ENCODE results near the gene PLEKHA8.

PLEKHA8 gene

DNA sequence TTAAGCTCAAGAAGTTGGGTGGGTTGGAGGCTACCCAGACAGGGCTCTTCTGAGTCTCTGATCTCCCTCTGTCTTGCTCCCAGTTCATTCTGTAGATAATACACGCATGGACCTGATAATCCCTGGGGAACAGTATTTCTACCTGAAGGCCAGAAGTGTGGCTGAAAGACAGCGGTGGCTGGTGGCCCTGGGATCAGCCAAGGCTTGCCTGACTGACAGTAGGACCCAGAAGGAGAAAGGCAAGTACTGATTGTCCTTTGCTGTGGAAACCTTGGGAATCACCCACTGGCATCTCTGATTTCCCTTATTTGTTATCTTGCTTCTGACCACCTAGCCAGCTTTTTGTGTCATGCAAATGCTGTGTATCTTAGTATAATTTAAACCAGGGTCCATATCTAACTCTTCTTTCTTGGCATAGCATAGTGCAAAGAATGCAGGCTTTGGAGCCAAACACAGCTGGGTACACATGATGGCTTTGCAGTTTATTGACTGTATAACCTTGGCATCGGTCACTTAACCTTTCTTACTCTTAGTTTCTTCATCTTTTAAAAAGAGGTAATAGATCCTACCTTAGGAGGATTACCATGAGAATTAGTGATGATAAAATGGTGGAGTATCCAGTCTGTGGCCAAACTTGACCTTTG, 18.0 kb downstream of the PLEKHA8 start:
- H3K27me3 ChIP-seq (ENCODE audit: control insufficient read depth, low read length) = no peaks in the 10 kb centered on the region
- no peaks in the 10 kb centered on the region for H3K9me2 ChIP-seq (replicated peaks; ENCODE audit: control insufficient read depth, low read length)
- H3K9me3 ChIP-seq (ENCODE audit: control insufficient read depth, insufficient read depth, low read length) = 0 out of 2 replicates have a peak, but pooled peaks cover 3% of the 10 kb centered on the region
- TF ChIP-seq EZH2phosphoT487 (IDR thresholded peaks at IDR 0.05; ENCODE audit: borderline replicate concordance, low read length) = no peak
- no peak overlapping the region for H3K4me3 ChIP-seq (ENCODE audit: low read length)
- peaks cover 11% of the 10 kb centered on the region for H3K79me2 ChIP-seq (ENCODE audit: control insufficient read depth, low read length)
- no peaks in the 10 kb centered on the region for H3F3A ChIP-seq (ENCODE audit: control insufficient read depth, insufficient read depth)
- peaks cover 29% of the 10 kb centered on the region for H3K36me3 ChIP-seq (ENCODE audit: control insufficient read depth, low read length)
- H3K27ac ChIP-seq (ENCODE audit: low read depth, low read length) = no peak overlapping the region
- H3K4me1 ChIP-seq (ENCODE audit: control insufficient read depth, low read length) = no peaks in the 10 kb centered on the region
- H4K20me1 ChIP-seq (ENCODE audit: control insufficient read depth, insufficient read depth, low read depth, low read length) = no peaks in the 10 kb centered on the region
- no peak overlapping the region for H3K4me2 ChIP-seq (ENCODE audit: low read length)

DNA sequence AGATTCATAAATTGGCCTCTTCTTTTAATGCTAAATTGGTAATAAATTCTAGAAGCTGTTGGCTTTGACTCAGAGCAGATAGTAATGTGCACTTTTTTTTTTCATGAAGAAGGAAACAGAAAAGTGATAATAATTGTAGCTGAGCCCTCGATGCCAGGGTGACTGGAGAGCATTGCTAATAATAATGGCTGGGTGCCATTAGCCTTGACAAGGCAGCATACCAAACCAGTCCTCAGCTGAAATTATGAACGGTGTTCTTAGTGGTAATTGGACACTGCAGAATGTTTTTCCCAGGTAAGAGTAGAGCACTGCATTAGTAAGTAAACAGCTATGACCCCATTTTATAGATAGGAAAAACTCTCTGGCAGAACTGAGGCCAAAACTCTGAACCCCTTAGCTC, 18.9 kb downstream of the PLEKHA8 start:
- peaks cover 5% of the 10 kb centered on the region for H3K79me2 ChIP-seq (ENCODE audit: control insufficient read depth, low read length)
- H3K9me3 ChIP-seq (ENCODE audit: control insufficient read depth, insufficient read depth, low read length) = 0 out of 2 replicates have a peak, but pooled peaks cover under 1% of the 10 kb centered on the region
- no peaks in the 10 kb centered on the region for H3K4me1 ChIP-seq (ENCODE audit: control insufficient read depth, low read length)
- no peaks in the 10 kb centered on the region for H3K27me3 ChIP-seq (ENCODE audit: control insufficient read depth, low read length)
- H3K4me3 ChIP-seq (ENCODE audit: low read length) = no peak overlapping the region
- H3K4me2 ChIP-seq (ENCODE audit: low read length) = no peak overlapping the region
- peaks cover 29% of the 10 kb centered on the region for H3K36me3 ChIP-seq (ENCODE audit: control insufficient read depth, low read length)
- TF ChIP-seq EZH2phosphoT487 (IDR thresholded peaks at IDR 0.05; ENCODE audit: borderline replicate concordance, low read length) = no peak
- no peak for TF ChIP-seq CTCF (IDR thresholded peaks at IDR 0.05; ENCODE audit: low read depth, low read length, poor library complexity, severe bottlenecking)
- H3K9me2 ChIP-seq (replicated peaks; ENCODE audit: control insufficient read depth, low read length) = no peaks in the 10 kb centered on the region
- no peak overlapping the region for H3K27ac ChIP-seq (ENCODE audit: low read depth, low read length)
- H4K20me1 ChIP-seq (ENCODE audit: control insufficient read depth, insufficient read depth, low read depth, low read length) = no peaks in the 10 kb centered on the region
- no peaks in the 10 kb centered on the region for H3F3A ChIP-seq (ENCODE audit: control insufficient read depth, insufficient read depth)

GRCh38 chr7:30048582-30048981, 20.4 kb downstream of the PLEKHA8 start:
- no peak overlapping the region for H3K4me3 ChIP-seq (ENCODE audit: low read length)
- H3K4me2 ChIP-seq (ENCODE audit: low read length) = no peak overlapping the region
- H3K4me1 ChIP-seq (ENCODE audit: control insufficient read depth, low read length) = no peaks in the 10 kb centered on the region
- no peaks in the 10 kb centered on the region for H4K20me1 ChIP-seq (ENCODE audit: control insufficient read depth, insufficient read depth, low read depth, low read length)
- H3K9me3 ChIP-seq (ENCODE audit: control insufficient read depth, insufficient read depth, low read length) = no peaks in the 10 kb centered on the region
- H3K27me3 ChIP-seq (ENCODE audit: control insufficient read depth, low read length) = no peaks in the 10 kb centered on the region
- H3K9me2 ChIP-seq (replicated peaks; ENCODE audit: control insufficient read depth, low read length) = no peaks in the 10 kb centered on the region
- no peaks in the 10 kb centered on the region for H3K79me2 ChIP-seq (ENCODE audit: control insufficient read depth, low read length)
- H3K27ac ChIP-seq (ENCODE audit: low read depth, low read length) = no peak overlapping the region
- no peak for TF ChIP-seq EZH2phosphoT487 (IDR thresholded peaks at IDR 0.05; ENCODE audit: borderline replicate concordance, low read length)
- TF ChIP-seq CTCF (IDR thresholded peaks at IDR 0.05; ENCODE audit: low read depth, low read length, poor library complexity, severe bottlenecking) = no peak
- H3F3A ChIP-seq (ENCODE audit: control insufficient read depth, insufficient read depth) = no peaks in the 10 kb centered on the region
- peaks cover 31% of the 10 kb centered on the region for H3K36me3 ChIP-seq (ENCODE audit: control insufficient read depth, low read length)

DNA sequence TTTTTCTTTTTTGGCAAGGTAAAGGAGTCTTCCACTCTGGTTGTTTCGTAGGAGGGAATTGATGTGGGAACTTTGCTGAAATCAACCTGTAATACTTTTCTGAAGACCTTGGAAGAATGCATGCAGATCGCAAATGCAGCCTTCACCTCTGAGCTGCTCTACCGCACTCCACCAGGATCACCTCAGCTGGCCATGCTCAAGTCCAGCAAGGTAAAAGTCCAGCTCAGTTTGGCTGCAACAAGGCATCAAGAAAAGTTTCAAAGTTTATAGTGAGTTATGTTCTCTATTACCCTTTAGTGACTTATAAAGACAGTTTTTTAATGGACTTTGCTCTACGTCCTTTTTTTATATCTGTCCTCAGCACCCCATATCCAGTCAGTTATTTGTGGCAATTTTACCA, 21.0 kb downstream of the PLEKHA8 start:
- Histone ChIP-seq H3K27me3 (ENCODE audit: control insufficient read depth, low read length) (no peaks in the 10 kb centered on the region), H3K9me2 (replicated peaks; ENCODE audit: control insufficient read depth, low read length) (no peaks in the 10 kb centered on the region), H3K4me1 (ENCODE audit: control insufficient read depth, low read length) (no peaks in the 10 kb centered on the region), H3K4me2 (ENCODE audit: low read length) (no peak overlapping the region), H3K4me3 (ENCODE audit: low read length) (no peak overlapping the region), H3K79me2 (ENCODE audit: control insufficient read depth, low read length) (no peaks in the 10 kb centered on the region), H3K9me3 (ENCODE audit: control insufficient read depth, insufficient read depth, low read length) (no peaks in the 10 kb centered on the region), H3K36me3 (ENCODE audit: control insufficient read depth, low read length) (peaks cover 37% of the 10 kb centered on the region), H3F3A (ENCODE audit: control insufficient read depth, insufficient read depth) (no peaks in the 10 kb centered on the region), H3K27ac (ENCODE audit: low read depth, low read length) (no peak overlapping the region), H4K20me1 (ENCODE audit: control insufficient read depth, insufficient read depth, low read depth, low read length) (no peaks in the 10 kb centered on the region)
- TF ChIP-seq CTCF (IDR thresholded peaks at IDR 0.05; ENCODE audit: low read depth, low read length, poor library complexity, severe bottlenecking) = no peak
- no peak for TF ChIP-seq EZH2phosphoT487 (IDR thresholded peaks at IDR 0.05; ENCODE audit: borderline replicate concordance, low read length)

All from DOHH2 (cell line).